SH-SY5Y (cell line): ENCODE measurements around the gene CGB3.

Experiments
- GATA2 ChIP-seq: IDR thresholded peaks from 2 replicates; pipeline ENCODE4 v1.6.1; 2011; ENCODE audit warnings: mild to moderate bottlenecking, low read depth, low read length
- GATA3 ChIP-seq: IDR thresholded peaks from 2 replicates; pipeline ENCODE4 v1.6.1; 2011; ENCODE audit warnings: low read depth, mild to moderate bottlenecking, low read length, moderate library complexity

- no peak for TF ChIP-seq GATA3
- TF ChIP-seq GATA2: no peak
Measured at GRCh38 chr19:49020342-49020741, 3.8 kb downstream of the CGB3 start.
